HepG2 (cell line): ENCODE data around the gene TRMT112. TPM values are rescaled to one million over a fixed set of nuclear protein-coding genes. Genes with fewer than 3 reads are reported as not detected.
A peak's percentile ranks its signal among the peaks of the same experiment; 100 is the strongest.

Experiments used
- ARNTL ChIP-seq: sonication (generic); formaldehyde crosslinking; IDR thresholded peaks from 2 replicates; pipeline ENCODE4 v1.4.0; 2020; ENCODE audit warnings: mild to moderate bottlenecking, missing genetic modification reagents
- ATF7 ChIP-seq, 2 experiments: fragments of 450-650 bp in 1 of 2; sonication (generic) in 1 of 2; formaldehyde crosslinking in 1 of 2; IDR thresholded peaks; 2 replicates each; pipeline versions ENCODE4 v1.4.0 to v1.6.1; 2016 to 2020; ENCODE audit warnings: antibody characterized with exemption in 1 of 2, mild to moderate bottlenecking in 1 of 2, missing genetic modification reagents in 1 of 2
- BCL6 ChIP-seq: IDR thresholded peaks from 2 replicates; pipeline ENCODE4 v1.6.1; 2016; ENCODE audit warnings: missing genetic modification reagents, missing compliant biosample characterization
- CENPT ChIP-seq: sonication (generic); formaldehyde crosslinking; IDR thresholded peaks from 2 replicates; pipeline ENCODE4 v1.8.0; 2022; ENCODE audit warnings: low read depth, mild to moderate bottlenecking, moderate library complexity, missing genetic modification reagents
- EED ChIP-seq: sonication (generic); formaldehyde crosslinking; IDR thresholded peaks from 2 replicates; pipeline ENCODE4 v1.5.0; 2020; ENCODE audit warnings: mild to moderate bottlenecking, missing genetic modification reagents
- ELF1 ChIP-seq: sonication (generic); formaldehyde crosslinking; IDR thresholded peaks from 2 replicates; pipeline ENCODE4 v1.4.0; 2020; ENCODE audit warnings: missing genetic modification reagents
- EP300 ChIP-seq, 3 experiments: sonication (generic) in 1 of 3; formaldehyde crosslinking in 1 of 3; IDR thresholded peaks; 2 replicates each; pipeline versions ENCODE4 v1.5.1 to v1.6.1; 2011 to 2020; ENCODE audit warnings: low read depth in 2 of 3, low read length in 2 of 3, borderline replicate concordance in 1 of 3, improper control_type of control experiment in 1 of 3, mild to moderate bottlenecking in 1 of 3, missing genetic modification reagents in 1 of 3, moderate library complexity in 1 of 3
- FOXA3 ChIP-seq: IDR thresholded peaks from 2 replicates; pipeline ENCODE4 v1.6.1; 2016; ENCODE audit warnings: missing genetic modification reagents, missing compliant biosample characterization
- HDAC6 ChIP-seq: fragments of 200-600 bp; sonication (generic); IDR thresholded peaks from 2 replicates; pipeline ENCODE4 v1.7.0; 2017; ENCODE audit warnings: mild to moderate bottlenecking, antibody characterized with exemption, low read length, low read depth
- HOXD1 ChIP-seq: sonication (generic); formaldehyde crosslinking; IDR thresholded peaks from 2 replicates; pipeline ENCODE4 v1.5.0; 2020; ENCODE audit warnings: missing genetic modification reagents
- KLF9 ChIP-seq: IDR thresholded peaks from 2 replicates; pipeline ENCODE4 v1.6.1; 2016; ENCODE audit warnings: low read depth
- MED8 ChIP-seq: sonication (generic); formaldehyde crosslinking; IDR thresholded peaks from 2 replicates; pipeline ENCODE4 v1.8.1; 2023; ENCODE audit warnings: mild to moderate bottlenecking, missing genetic modification reagents; ENCODE audit not compliant: insufficient replicate concordance
- MYC ChIP-seq: sonication (generic); formaldehyde crosslinking; IDR thresholded peaks from 2 replicates; pipeline ENCODE4 v1.9.0; 2021; ENCODE audit warnings: missing genetic modification reagents, borderline replicate concordance
- NCOA2 ChIP-seq: sonication (generic); formaldehyde crosslinking; IDR thresholded peaks from 2 replicates; pipeline ENCODE4 v1.8.0; 2022; ENCODE audit warnings: inconsistent platforms
- NFKBIZ ChIP-seq: IDR thresholded peaks from 2 replicates; pipeline ENCODE4 v1.6.1; 2018; ENCODE audit warnings: missing genetic modification reagents, missing compliant biosample characterization
- SKI ChIP-seq: fragments of 450-650 bp; IDR thresholded peaks from one replicate; pipeline ENCODE4 v1.6.1; 2018; ENCODE audit warnings: mild to moderate bottlenecking; ENCODE audit not compliant: partially characterized antibody
- SNAPC2 ChIP-seq: sonication (generic); formaldehyde crosslinking; IDR thresholded peaks from 2 replicates; pipeline ENCODE4 v1.8.1; 2022; ENCODE audit warnings: mild to moderate bottlenecking, missing genetic modification reagents
- SP2 ChIP-seq: sonication (generic); formaldehyde crosslinking; IDR thresholded peaks from 2 replicates; pipeline ENCODE4 v1.5.1; 2020; ENCODE audit warnings: mild to moderate bottlenecking, missing genetic modification reagents
- TBX2 ChIP-seq: sonication (generic); formaldehyde crosslinking; IDR thresholded peaks from 2 replicates; pipeline ENCODE4 v1.5.0; 2020; ENCODE audit warnings: missing genetic modification reagents, mild to moderate bottlenecking, borderline replicate concordance
- TBX3 ChIP-seq: fragments of 450-650 bp; IDR thresholded peaks from 2 replicates; pipeline ENCODE4 v1.6.1; 2017; ENCODE audit warnings: antibody characterized with exemption, mild to moderate bottlenecking, inconsistent platforms, borderline replicate concordance
- ZNF17 ChIP-seq: sonication (generic); formaldehyde crosslinking; IDR thresholded peaks from 2 replicates; pipeline ENCODE4 v1.5.0; 2020; ENCODE audit warnings: mild to moderate bottlenecking, missing genetic modification reagents
- ZNF326 ChIP-seq: sonication (generic); formaldehyde crosslinking; IDR thresholded peaks from 2 replicates; pipeline ENCODE4 v1.4.0; 2020; ENCODE audit warnings: missing genetic modification reagents, borderline replicate concordance
- ZNF337 ChIP-seq: sonication (generic); formaldehyde crosslinking; IDR thresholded peaks from 2 replicates; pipeline ENCODE4 v1.5.1; 2020; ENCODE audit warnings: missing genetic modification reagents, low read depth, mild to moderate bottlenecking, borderline replicate concordance
- ZNF354B ChIP-seq: sonication (generic); formaldehyde crosslinking; IDR thresholded peaks from 2 replicates; pipeline ENCODE4 v1.8.0; 2022; ENCODE audit warnings: mild to moderate bottlenecking, missing genetic modification reagents
- ZNF839 ChIP-seq: sonication (generic); formaldehyde crosslinking; IDR thresholded peaks from 2 replicates; pipeline ENCODE4 v1.4.0; 2020; ENCODE audit warnings: missing genetic modification reagents, mild to moderate bottlenecking, borderline replicate concordance
- ZNF879 ChIP-seq: sonication (generic); formaldehyde crosslinking; IDR thresholded peaks from 2 replicates; pipeline ENCODE4 v1.8.1; 2023; ENCODE audit warnings: missing genetic modification reagents
- polyA plus RNA-seq, 8 experiments: library from polyadenylated mRNA; depleted of rRNA in 3 of 8; stranded (reverse) in 7 of 8; unstranded in 1 of 8; fragments of >200 nt; fragmentation: Illumina TruSeq in 4 of 8; extraction: Trizol in 4 of 8; gene quantifications; 2 replicates each; pipeline versions ENCODE4 v1.2.1 to v1.2.3, GENCODE V29; 2011 to 2016; ENCODE audit warnings: low read depth in 4 of 8, missing spikeins in 1 of 8, mixed read lengths in 1 of 8; ENCODE audit not compliant: insufficient read depth in 1 of 8
- total RNA-seq, 5 experiments: library from RNA; depleted of rRNA; stranded (reverse); fragments of >200 nt; fragmentation: Illumina TruSeq; extraction: Trizol; gene quantifications; 2 replicates each; pipeline ENCODE4 v1.2.3, GENCODE V29; 2016; ENCODE audit warnings: low read depth in 1 of 5
- TF ChIP-seq, protein P1 (sequence below): sonication (generic); formaldehyde crosslinking; conservative IDR thresholded peaks from 2 replicates; pipeline ENCODE4 v1.8.0; 2022; ENCODE audit warnings: mild to moderate bottlenecking, moderate library complexity, missing genetic modification reagents
- TF ChIP-seq, protein P2 (sequence below): conservative IDR thresholded peaks from 2 replicates; pipeline ENCODE4 v1.6.1; 2018; ENCODE audit warnings: missing genetic modification reagents

The TRMT112 gene
- total and polyA plus RNA-seq, 2 of the 13 experiments (the other 11 are each of a cell fraction or from before 2014, with no cell fraction given) = 186 to 409 TPM

DNA sequence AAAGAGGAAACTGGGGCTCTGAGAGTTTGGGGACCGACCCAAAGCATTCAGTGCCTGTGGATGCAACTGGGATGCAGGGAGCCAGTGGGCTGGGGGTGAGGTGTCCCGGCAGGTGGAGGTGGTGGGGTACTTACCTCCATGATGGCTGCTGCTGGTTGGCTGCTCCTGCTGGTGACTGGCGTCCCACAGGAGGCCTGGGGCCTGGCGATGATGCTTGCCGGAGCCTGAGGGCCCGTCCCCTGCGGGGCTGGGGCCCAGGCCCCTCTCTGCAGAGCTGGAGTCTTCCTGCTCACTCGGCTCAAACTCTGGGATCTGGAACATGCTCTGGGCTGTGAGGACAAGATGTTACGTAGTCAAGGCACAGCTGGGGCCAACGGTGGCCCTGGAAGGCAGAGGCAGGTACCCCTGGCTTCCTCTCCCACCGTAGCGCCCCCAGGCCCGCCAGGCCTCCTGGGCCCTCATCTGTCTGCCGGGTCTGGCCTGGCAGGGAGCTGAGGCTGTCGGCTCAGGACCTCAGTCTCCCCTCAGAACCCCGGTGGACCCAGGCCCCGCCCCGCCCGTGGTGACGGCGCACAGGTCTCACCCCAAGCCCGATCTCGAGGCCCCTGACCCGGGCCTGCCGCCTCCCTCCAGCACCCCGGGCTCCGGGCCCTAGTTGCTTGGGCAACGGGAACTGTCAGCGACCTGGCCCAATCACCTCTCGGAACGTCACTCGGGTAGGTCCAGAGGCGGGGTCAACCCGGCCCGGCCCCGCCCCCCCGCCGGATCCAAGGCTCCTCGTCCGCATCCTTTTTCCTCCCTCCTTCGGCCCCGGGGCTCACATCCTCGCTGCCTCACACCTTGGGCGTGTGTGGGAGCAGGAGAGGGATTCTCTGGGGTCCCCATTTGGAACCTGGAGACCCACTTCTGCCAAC, 33.1 kb downstream of the TRMT112 start, which contains the start of gene BAD (continued):
- TF ChIP-seq, protein P1, sequence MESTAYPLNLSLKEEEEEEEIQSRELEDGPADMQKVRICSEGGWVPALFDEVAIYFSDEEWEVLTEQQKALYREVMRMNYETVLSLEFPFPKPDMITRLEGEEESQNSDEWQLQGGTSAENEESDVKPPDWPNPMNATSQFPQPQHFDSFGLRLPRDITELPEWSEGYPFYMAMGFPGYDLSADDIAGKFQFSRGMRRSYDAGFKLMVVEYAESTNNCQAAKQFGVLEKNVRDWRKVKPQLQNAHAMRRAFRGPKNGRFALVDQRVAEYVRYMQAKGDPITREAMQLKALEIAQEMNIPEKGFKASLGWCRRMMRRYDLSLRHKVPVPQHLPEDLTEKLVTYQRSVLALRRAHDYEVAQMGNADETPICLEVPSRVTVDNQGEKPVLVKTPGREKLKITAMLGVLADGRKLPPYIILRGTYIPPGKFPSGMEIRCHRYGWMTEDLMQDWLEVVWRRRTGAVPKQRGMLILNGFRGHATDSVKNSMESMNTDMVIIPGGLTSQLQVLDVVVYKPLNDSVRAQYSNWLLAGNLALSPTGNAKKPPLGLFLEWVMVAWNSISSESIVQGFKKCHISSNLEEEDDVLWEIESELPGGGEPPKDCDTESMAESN (CRISPR knock-in tag) = no peak
- TF ChIP-seq MYC (CRISPR knock-in tag) = peak; percentile 50; the same call in 1 of the 2 replicates
- TF ChIP-seq CENPT (CRISPR knock-in tag) = no peak
- TF ChIP-seq ZNF839 = peak; percentile 86; the same call in 1 of the 2 replicates
- TF ChIP-seq ARNTL (CRISPR knock-in tag) = no peak
- no peak; the same call in 1 of the 2 replicates for TF ChIP-seq TBX2 (CRISPR knock-in tag)
- no peak for TF ChIP-seq TBX3
- TF ChIP-seq ZNF354B (CRISPR knock-in tag) = no peak
- no peak for TF ChIP-seq ZNF337 (CRISPR knock-in tag)
- peak; percentile 37; the same call in 1 of the 2 replicates for TF ChIP-seq ELF1 (CRISPR knock-in tag)
- no peak for TF ChIP-seq MED8 (CRISPR knock-in tag)
- no peak for TF ChIP-seq HDAC6
- no peak for TF ChIP-seq SKI
- peak; percentile 90 for TF ChIP-seq SP2 (CRISPR knock-in tag)
- no peak for TF ChIP-seq HOXD1
- no peak for TF ChIP-seq EED (CRISPR knock-in tag)
- TF ChIP-seq, protein P2, sequence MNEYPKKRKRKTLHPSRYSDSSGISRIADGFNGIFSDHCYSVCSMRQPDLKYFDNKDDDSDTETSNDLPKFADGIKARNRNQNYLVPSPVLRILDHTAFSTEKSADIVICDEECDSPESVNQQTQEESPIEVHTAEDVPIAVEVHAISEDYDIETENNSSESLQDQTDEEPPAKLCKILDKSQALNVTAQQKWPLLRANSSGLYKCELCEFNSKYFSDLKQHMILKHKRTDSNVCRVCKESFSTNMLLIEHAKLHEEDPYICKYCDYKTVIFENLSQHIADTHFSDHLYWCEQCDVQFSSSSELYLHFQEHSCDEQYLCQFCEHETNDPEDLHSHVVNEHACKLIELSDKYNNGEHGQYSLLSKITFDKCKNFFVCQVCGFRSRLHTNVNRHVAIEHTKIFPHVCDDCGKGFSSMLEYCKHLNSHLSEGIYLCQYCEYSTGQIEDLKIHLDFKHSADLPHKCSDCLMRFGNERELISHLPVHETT (CRISPR knock-in tag) = no peak
- TF ChIP-seq ZNF879 (CRISPR knock-in tag) = no peak
- no peak for TF ChIP-seq NFKBIZ
- 0 out of 2 replicates have a peak, but pooled peaks have one; percentile 59 for TF ChIP-seq ZNF326
- TF ChIP-seq FOXA3 = no peak
- TF ChIP-seq BCL6 (CRISPR knock-in tag) = no peak
- TF ChIP-seq SNAPC2 (CRISPR knock-in tag) = peak; percentile 70; the same call in 1 of the 2 replicates
- no peak for TF ChIP-seq NCOA2 (CRISPR knock-in tag)
- TF ChIP-seq EP300 (IDR thresholded peaks at IDR 0.05; ENCODE audit: low read depth in 2 of 2, low read length in 2 of 2) = no peak
- TF ChIP-seq EP300 (CRISPR knock-in tag; IDR thresholded peaks at IDR 0.05; ENCODE audit: borderline replicate concordance) = no peak
- TF ChIP-seq KLF9 (CRISPR knock-in tag) = no peak
- no peak for TF ChIP-seq ATF7 (IDR thresholded peaks at IDR 0.05)
- no peak for TF ChIP-seq ATF7 (CRISPR knock-in tag; IDR thresholded peaks at IDR 0.05)
- no peak for TF ChIP-seq ZNF17 (CRISPR knock-in tag)
